GM12878 (cell line): ENCODE measurements around the gene HCST. TPM values are rescaled to one million over a fixed set of nuclear protein-coding genes. Genes with fewer than 3 reads are reported as not detected.

Source experiments
- ATF2 ChIP-seq: IDR thresholded peaks from 2 replicates; pipeline ENCODE4 v1.6.1; 2012; ENCODE audit warnings: low read length, inconsistent platforms
- ATF3 ChIP-seq: IDR thresholded peaks from 2 replicates; pipeline ENCODE4 v1.6.1; 2011; ENCODE audit warnings: low read depth, mild to moderate bottlenecking, low read length, moderate library complexity, borderline replicate concordance; ENCODE audit errors: extremely low read depth
- CBX5 ChIP-seq: sonication (generic); IDR thresholded peaks from 2 replicates; pipeline ENCODE4 v1.6.1; 2016; ENCODE audit warnings: low read depth, moderate library complexity, mild to moderate bottlenecking, inconsistent platforms
- CEBPB ChIP-seq, 2 experiments: fragments of 150-350 bp in 1 of 2; IDR thresholded peaks; 2 replicates each; pipeline ENCODE4 v1.6.1; 2012 to 2014; ENCODE audit warnings: low read depth in 2 of 2, low read length in 2 of 2, borderline replicate concordance in 1 of 2, inconsistent platforms in 1 of 2
- CEBPZ ChIP-seq: fragments of 150-350 bp; IDR thresholded peaks from 2 replicates; pipeline ENCODE4 v1.6.1; 2016; ENCODE audit warnings: low read depth, low read length
- CHD1 ChIP-seq: IDR thresholded peaks from 2 replicates; pipeline ENCODE4 v1.6.1; 2012; ENCODE audit warnings: low read depth, low read length, improper control_type of control experiment
- EZH2 ChIP-seq: IDR thresholded peaks from 2 replicates; pipeline ENCODE4 v1.6.1; 2012; ENCODE audit warnings: low read depth, mild to moderate bottlenecking, control low read depth, inconsistent platforms, low read length, borderline replicate concordance; ENCODE audit not compliant: control insufficient read depth
- KLF5 ChIP-seq: fragments of 450-650 bp; IDR thresholded peaks from 2 replicates; pipeline ENCODE4 v1.6.1; 2014; ENCODE audit warnings: mild to moderate bottlenecking; ENCODE audit not compliant: partially characterized antibody
- MEF2B ChIP-seq: fragments of 450-650 bp; IDR thresholded peaks from 2 replicates; pipeline ENCODE4 v1.6.1; 2018; ENCODE audit warnings: mild to moderate bottlenecking, moderate library complexity; ENCODE audit not compliant: partially characterized antibody, poor library complexity, severe bottlenecking
- MTA3 ChIP-seq: IDR thresholded peaks from 2 replicates; pipeline ENCODE4 v1.6.1; 2012; ENCODE audit warnings: low read length, inconsistent platforms, borderline replicate concordance
- MYB ChIP-seq: fragments of 150-350 bp; IDR thresholded peaks from 2 replicates; pipeline ENCODE4 v1.6.1; 2014; ENCODE audit warnings: mild to moderate bottlenecking, low read depth, low read length, borderline replicate concordance
- NR2F1 ChIP-seq: fragments of 450-650 bp; conservative IDR thresholded peaks from 2 replicates; pipeline ENCODE4 v1.6.1; 2017; ENCODE audit warnings: mild to moderate bottlenecking
- NRF1 ChIP-seq: conservative IDR thresholded peaks from 2 replicates; pipeline ENCODE4 v1.6.1; 2011; ENCODE audit warnings: mild to moderate bottlenecking, low read depth, low read length, improper control_type of control experiment
- SIX5 ChIP-seq: IDR thresholded peaks from 2 replicates; pipeline ENCODE4 v1.6.1; 2011; ENCODE audit warnings: mild to moderate bottlenecking, low read depth, low read length, moderate library complexity; ENCODE audit not compliant: severe bottlenecking
- SREBF1 ChIP-seq: IDR thresholded peaks from 2 replicates; pipeline ENCODE4 v1.6.1; 2012; ENCODE audit warnings: mild to moderate bottlenecking, low read length
- TARDBP ChIP-seq: IDR thresholded peaks from 2 replicates; pipeline ENCODE4 v1.6.1; 2016; ENCODE audit warnings: borderline replicate concordance
- TCF3 ChIP-seq: IDR thresholded peaks from 2 replicates; pipeline ENCODE4 v1.6.1; 2012; ENCODE audit warnings: low read depth, mild to moderate bottlenecking, low read length, borderline replicate concordance; ENCODE audit not compliant: insufficient read depth
- USF2 ChIP-seq: IDR thresholded peaks from 2 replicates; pipeline ENCODE4 v1.6.1; 2011; ENCODE audit warnings: low read depth, low read length, improper control_type of control experiment, borderline replicate concordance
- ZNF217 ChIP-seq: fragments of 450-650 bp; IDR thresholded peaks from 2 replicates; pipeline ENCODE4 v1.6.1; 2017; ENCODE audit warnings: antibody characterized with exemption, mild to moderate bottlenecking
- ZNF622 ChIP-seq: fragments of 450-650 bp; IDR thresholded peaks from 2 replicates; pipeline ENCODE4 v1.6.1; 2017; ENCODE audit warnings: mild to moderate bottlenecking, inconsistent platforms
- ZSCAN29 ChIP-seq: fragments of 450-650 bp; IDR thresholded peaks from 2 replicates; pipeline ENCODE4 v1.6.1; 2017; ENCODE audit warnings: mild to moderate bottlenecking, moderate library complexity
- polyA plus RNA-seq, 11 experiments: library from polyadenylated mRNA; depleted of rRNA in 4 of 11; unstranded in 6 of 11; stranded (reverse) in 5 of 11; fragments of >200 nt; fragmentation: Nextera tagmentation in 4 of 11; fragmentation: Illumina TruSeq in 1 of 11; extraction: Ambion mirVana in 4 of 11; extraction: Trizol in 1 of 11; gene quantifications; 1 replicate in 1 of 11; 2 replicates in 10 of 11; pipeline versions ENCODE4 v1.2.1 to v1.2.3, GENCODE V29; 2011 to 2016; ENCODE audit warnings: inconsistent platforms in 2 of 11, missing spikeins in 2 of 11, low read depth in 1 of 11
- total RNA-seq, 4 experiments: library from RNA; depleted of rRNA in 3 of 4; stranded (reverse); fragments of >200 nt in 3 of 4; fragmentation: Illumina TruSeq in 1 of 4; extraction: Trizol in 1 of 4; gene quantifications; 2 replicates each; pipeline versions ENCODE4 v1.2.1 to v1.2.3, GENCODE V29; 2013 to 2021
- TF ChIP-seq, protein P1 (sequence below): fragments of 150-350 bp; IDR thresholded peaks from 2 replicates; pipeline ENCODE4 v1.6.1; 2014; ENCODE audit warnings: mild to moderate bottlenecking, low read depth, low read length

The HCST gene
- total and polyA plus RNA-seq, 10 of the 15 experiments (the other 5 are each of a cell fraction or from before 2014, with no cell fraction given): 7.5 to 79.6 (median 33.6) TPM

- no peak for TF ChIP-seq ATF3
- TF ChIP-seq ZNF622: no peak
- no peak for TF ChIP-seq NRF1
- peak; percentile 99 for TF ChIP-seq TCF3
- TF ChIP-seq ZNF217: 0 out of 2 replicates have a peak, but pooled peaks have one; percentile 28
- TF ChIP-seq SIX5: no peak
- TF ChIP-seq CEBPB (IDR thresholded peaks at IDR 0.05; ENCODE audit: borderline replicate concordance in 1 of 2, low read depth in 2 of 2, low read length in 2 of 2): no peak
- no peak for TF ChIP-seq ZSCAN29
- TF ChIP-seq CEBPZ: no peak
- TF ChIP-seq KLF5: no peak
- 0 out of 2 replicates have a peak, but pooled peaks have one; percentile 44 for TF ChIP-seq CHD1
- peak; percentile 79; the same call in 1 of the 2 replicates for TF ChIP-seq NR2F1
- no peak for TF ChIP-seq CBX5
- 0 out of 2 replicates have a peak, but pooled peaks have one; percentile 11 for TF ChIP-seq ATF2
- TF ChIP-seq, protein P1, sequence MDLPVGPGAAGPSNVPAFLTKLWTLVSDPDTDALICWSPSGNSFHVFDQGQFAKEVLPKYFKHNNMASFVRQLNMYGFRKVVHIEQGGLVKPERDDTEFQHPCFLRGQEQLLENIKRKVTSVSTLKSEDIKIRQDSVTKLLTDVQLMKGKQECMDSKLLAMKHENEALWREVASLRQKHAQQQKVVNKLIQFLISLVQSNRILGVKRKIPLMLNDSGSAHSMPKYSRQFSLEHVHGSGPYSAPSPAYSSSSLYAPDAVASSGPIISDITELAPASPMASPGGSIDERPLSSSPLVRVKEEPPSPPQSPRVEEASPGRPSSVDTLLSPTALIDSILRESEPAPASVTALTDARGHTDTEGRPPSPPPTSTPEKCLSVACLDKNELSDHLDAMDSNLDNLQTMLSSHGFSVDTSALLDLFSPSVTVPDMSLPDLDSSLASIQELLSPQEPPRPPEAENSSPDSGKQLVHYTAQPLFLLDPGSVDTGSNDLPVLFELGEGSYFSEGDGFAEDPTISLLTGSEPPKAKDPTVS: no peak
- no peak for TF ChIP-seq USF2
- no peak; the same call in 1 of the 2 replicates for TF ChIP-seq TARDBP
- peak; percentile 50 for TF ChIP-seq MEF2B
- 0 out of 2 replicates have a peak, but pooled peaks have one; percentile 18 for TF ChIP-seq MTA3
- TF ChIP-seq MYB: no peak
- TF ChIP-seq SREBF1: no peak
- no peak for TF ChIP-seq EZH2
Observed at GRCh38 chr19:35899547-35900214, 2.6 kb upstream of the HCST start (continued).
